H9 (cell line): ENCODE data around the gene ATRNL1. TPM values are rescaled to one million over a fixed set of nuclear protein-coding genes. Genes with fewer than 3 reads are reported as not detected.

Experiments used
- DNase-seq: peaks from one replicate; pipeline ENCODE4 v3.0.0-alpha.2; 2017
- H2AFZ ChIP-seq: one replicate; pipeline ENCODE4 v1.6.1; 2013; ENCODE audit warnings: mild to moderate bottlenecking, low read length, control low read depth, moderate library complexity
- H2AK5ac ChIP-seq: 2 replicates; pipeline ENCODE4 v1.6.1; 2013; ENCODE audit warnings: low read length, control low read depth, mixed read lengths; ENCODE audit not compliant: insufficient read length
- H2BK120ac ChIP-seq: one replicate; pipeline ENCODE4 v1.6.1; 2013; ENCODE audit warnings: low read depth, mild to moderate bottlenecking, low read length, control low read depth, inconsistent platforms; ENCODE audit not compliant: poor library complexity, severe bottlenecking
- H2BK12ac ChIP-seq: 2 replicates; pipeline ENCODE4 v1.6.1; 2013; ENCODE audit warnings: low read length, control low read depth, mixed read lengths, low read depth; ENCODE audit not compliant: insufficient read length
- H2BK15ac ChIP-seq: 2 replicates; pipeline ENCODE4 v1.6.1; 2013; ENCODE audit warnings: low read depth, low read length, control low read depth
- H2BK20ac ChIP-seq: one replicate; pipeline ENCODE4 v1.6.1; 2013; ENCODE audit warnings: low read depth, mild to moderate bottlenecking, low read length, control low read depth, inconsistent platforms; ENCODE audit not compliant: poor library complexity, severe bottlenecking
- H2BK5ac ChIP-seq: 2 replicates; pipeline ENCODE4 v1.6.1; 2013; ENCODE audit warnings: low read length, control low read depth, mixed read lengths; ENCODE audit not compliant: insufficient read length
- H3K14ac ChIP-seq: 2 replicates; pipeline ENCODE4 v1.6.1; 2013; ENCODE audit warnings: low read length, control low read depth; ENCODE audit not compliant: insufficient read depth
- H3K18ac ChIP-seq: 2 replicates; pipeline ENCODE4 v1.6.1; 2013; ENCODE audit warnings: low read depth, mild to moderate bottlenecking, mixed read lengths, low read length, control low read depth; ENCODE audit not compliant: insufficient read length
- H3K23ac ChIP-seq: 2 replicates; pipeline ENCODE4 v1.6.1; 2013; ENCODE audit warnings: low read length, control low read depth, mixed read lengths, low read depth; ENCODE audit not compliant: insufficient read length
- H3K23me2 ChIP-seq: 2 replicates; pipeline ENCODE4 v1.6.1; 2013; ENCODE audit warnings: low read depth, mild to moderate bottlenecking, mixed read lengths, low read length, control low read depth; ENCODE audit not compliant: insufficient read length, poor library complexity, severe bottlenecking
- H3K27ac ChIP-seq: 2 replicates; pipeline ENCODE4 v1.5.1; 2013; ENCODE audit warnings: low read length, control low read depth, mixed read lengths, low read depth; ENCODE audit not compliant: insufficient read length
- H3K27me3 ChIP-seq: 2 replicates; pipeline ENCODE4 v1.6.1; 2013; ENCODE audit warnings: low read length, control low read depth, inconsistent platforms; ENCODE audit not compliant: insufficient read depth
- H3K4ac ChIP-seq: 2 replicates; pipeline ENCODE4 v1.6.1; 2013; ENCODE audit warnings: low read depth, mild to moderate bottlenecking, control low read depth, inconsistent platforms, low read length, moderate library complexity
- H3K4me1 ChIP-seq: 2 replicates; pipeline ENCODE4 v1.6.1; 2013; ENCODE audit warnings: low read length, control low read depth, inconsistent platforms; ENCODE audit not compliant: insufficient read depth
- H3K4me2 ChIP-seq: 2 replicates; pipeline ENCODE4 v1.6.1; 2013; ENCODE audit warnings: low read length, control low read depth, mixed read lengths; ENCODE audit not compliant: insufficient read length, insufficient read depth
- H3K56ac ChIP-seq: 2 replicates; pipeline ENCODE4 v1.6.1; 2013; ENCODE audit warnings: low read depth, mild to moderate bottlenecking, mixed read lengths, low read length, control low read depth; ENCODE audit not compliant: insufficient read length
- H3K79me1 ChIP-seq: 2 replicates; pipeline ENCODE4 v1.6.1; 2013; ENCODE audit warnings: low read depth, mild to moderate bottlenecking, moderate library complexity, low read length, control low read depth, inconsistent platforms; ENCODE audit not compliant: insufficient read depth, poor library complexity, severe bottlenecking
- H3K79me2 ChIP-seq: 2 replicates; pipeline ENCODE4 v1.6.1; 2013; ENCODE audit warnings: low read length, control low read depth, inconsistent platforms; ENCODE audit not compliant: insufficient read depth
- H3K9ac ChIP-seq: 2 replicates; pipeline ENCODE4 v1.6.1; 2013; ENCODE audit warnings: low read length, control low read depth, mixed read lengths; ENCODE audit not compliant: insufficient read length; ENCODE audit errors: extremely low read depth
- H3K9me3 ChIP-seq: one replicate; pipeline ENCODE4 v1.6.1; 2013; ENCODE audit warnings: low read depth, low read length, inconsistent platforms; ENCODE audit not compliant: control insufficient read depth
- H3T11ph ChIP-seq: one replicate; pipeline ENCODE4 v1.6.1; 2013; ENCODE audit warnings: mild to moderate bottlenecking, low read length, control low read depth, inconsistent platforms
- H4K20me1 ChIP-seq: one replicate; pipeline ENCODE4 v1.6.1; 2013; ENCODE audit not compliant: control insufficient read depth, insufficient read length, insufficient read depth
- H4K5ac ChIP-seq: 2 replicates; pipeline ENCODE4 v1.6.1; 2013; ENCODE audit warnings: low read depth, mild to moderate bottlenecking, mixed read lengths, low read length, control low read depth; ENCODE audit not compliant: insufficient read length
- H4K8ac ChIP-seq: replicated peaks from 2 replicates; pipeline ENCODE4 v1.6.1; 2013; ENCODE audit warnings: low read length, control low read depth, mixed read lengths, low read depth; ENCODE audit not compliant: insufficient read length
- H4K91ac ChIP-seq: 2 replicates; pipeline ENCODE4 v1.6.1; 2013; ENCODE audit warnings: low read depth, mild to moderate bottlenecking, moderate library complexity, mixed read lengths, low read length, control low read depth; ENCODE audit not compliant: insufficient read length
- H3K27ac Mint-ChIP-seq, 3 experiments: 2 replicates in 2 of 3; 3 replicates in 1 of 3; pipeline ENCODE4 v1.8.0; 2020 to 2021; ENCODE audit warnings: mixed read lengths in 3 of 3, mild to moderate bottlenecking in 1 of 3, moderate library complexity in 1 of 3
- H3K27me3 Mint-ChIP-seq: 2 replicates; pipeline ENCODE4 v1.8.0; 2021; ENCODE audit warnings: low read depth, mild to moderate bottlenecking, moderate library complexity, mixed read lengths
- H3K36me3 Mint-ChIP-seq, 3 experiments: 2 replicates in 2 of 3; 3 replicates in 1 of 3; pipeline ENCODE4 v1.8.0; 2020 to 2021; ENCODE audit warnings: low read depth in 3 of 3, mixed read lengths in 3 of 3; ENCODE audit not compliant: insufficient read depth in 1 of 3
- H3K4me1 Mint-ChIP-seq, 2 experiments: 2 replicates each; pipeline ENCODE4 v1.8.0; 2020; ENCODE audit warnings: mixed read lengths in 2 of 2
- H3K4me3 Mint-ChIP-seq, 2 experiments: 2 replicates in 1 of 2; 3 replicates in 1 of 2; pipeline ENCODE4 v1.8.0; 2020 to 2021; ENCODE audit warnings: mild to moderate bottlenecking in 2 of 2, mixed read lengths in 2 of 2, moderate library complexity in 1 of 2
- H3K9me3 Mint-ChIP-seq, 2 experiments: 2 replicates in 1 of 2; 3 replicates in 1 of 2; pipeline ENCODE4 v1.8.0; 2020; ENCODE audit warnings: mild to moderate bottlenecking in 2 of 2, mixed read lengths in 2 of 2, moderate library complexity in 1 of 2
- CTCF ChIP-seq: fragments of 200-600 bp; sonication (generic); conservative IDR thresholded peaks from 3 replicates; pipeline ENCODE4 v1.8.0; 2021; ENCODE audit warnings: antibody characterized with exemption, mild to moderate bottlenecking
- WGBS: extraction: QIAGEN DNeasy Blood & Tissue Kit; methylation state at CpG from one replicate; pipeline ENCODE4 v1.1.7; 2013; ENCODE audit warnings: missing lambda C conversion rate, low lambda C conversion rate, mixed read lengths; ENCODE audit not compliant: insufficient read length; ENCODE audit errors: extremely low coverage; 5-methylcytosine and 5-hydroxymethylcytosine counted together
- total RNA-seq: library from RNA; stranded (reverse); gene quantifications from 2 replicates; pipeline ENCODE4 v1.2.1, GENCODE V29; 2021

The ATRNL1 gene
- total RNA-seq, 1 experiment from 2014 or later = 9.2 TPM

GRCh38 chr10:115857856-115858255, 764.7 kb downstream of the ATRNL1 start:
- no peaks in the 10 kb centered on the region for H3K9me3 ChIP-seq
- no peak overlapping the region for H2AK5ac ChIP-seq
- no peak overlapping the region for H3T11ph ChIP-seq
- H3K4ac ChIP-seq = no peak overlapping the region
- no peak overlapping the region for H2BK5ac ChIP-seq
- Mint-ChIP-seq H3K27ac (no peak overlapping the region), H3K4me1 (peaks cover 0 to 8% of the 10 kb centered on the region in 2 experiments; a peak in 2 of 4 replicates), H3K9me3 (peaks cover 0 to 3% of the 10 kb centered on the region in 2 experiments; a peak in 2 of 5 replicates), H3K36me3 (peaks cover 0 to 4% (median 3%) of the 10 kb centered on the region in 3 experiments; a peak in 1 of 7 replicates), H3K4me3 (no peak overlapping the region), H3K27me3 (peaks cover 3% of the 10 kb centered on the region; the same call in 1 of the 2 replicates)
- H3K9ac ChIP-seq = no peak overlapping the region
- TF ChIP-seq CTCF = no peak
- H3K23ac ChIP-seq = no peak overlapping the region
- no CpG with 5 or more reads among the region's 3 CpGs for WGBS
- H2AFZ ChIP-seq = no peak overlapping the region
- no peaks in the 10 kb centered on the region for H3K79me1 ChIP-seq
- no peak overlapping the region for H3K4me2 ChIP-seq
- H3K27me3 ChIP-seq = no peaks in the 10 kb centered on the region
- no peak overlapping the region for H2BK20ac ChIP-seq
- H3K23me2 ChIP-seq = no peaks in the 10 kb centered on the region
- H2BK120ac ChIP-seq = no peak overlapping the region
- no peak overlapping the region for H4K91ac ChIP-seq
- H3K18ac ChIP-seq = no peak overlapping the region
- H4K5ac ChIP-seq = no peak overlapping the region
- H4K20me1 ChIP-seq = peaks cover 3% of the 10 kb centered on the region
- no peak overlapping the region for H3K14ac ChIP-seq
- no peak overlapping the region for H2BK12ac ChIP-seq
- no peak overlapping the region for H3K56ac ChIP-seq
- DNase-seq = no peak
- no peak overlapping the region for H3K27ac ChIP-seq
- H2BK15ac ChIP-seq = no peak overlapping the region
- peaks cover 4% of the 10 kb centered on the region; the same call in 1 of the 2 replicates for H3K4me1 ChIP-seq
- H3K79me2 ChIP-seq = no peaks in the 10 kb centered on the region
- no peak overlapping the region for H4K8ac ChIP-seq
